Left colon (tissue), 2 donors: Measurements from ENCODE around the gene PRKN. TPM values are rescaled to one million over a fixed set of nuclear protein-coding genes. Genes with fewer than 3 reads are reported as not detected.

Source experiments
- ATAC-seq: fragments of 200-7000 bp; cut with Tn5 transposase; one replicate; pipeline ENCODE4 v1.9.1; 2020; ENCODE audit warnings: mild to moderate bottlenecking, moderate library complexity
- DNase-seq, 2 donors: peaks; one replicate each; pipeline ENCODE4 v3.0.0-alpha.2; 2020
- intact Hi-C, 2 donors: fragments of 100-400 bp; cut with DNase I in 1 of 2; cut with micrococcal nuclease in 1 of 2; formaldehyde crosslinking; loops; one replicate each; pipeline versions ENCODE4 v1.11.2 to v1.14.0; 2022; cut with DNase I, micrococcal nuclease
- total RNA-seq, 2 donors: library from RNA; stranded (reverse); fragmentation: NEBNext Ultra II Directional; extraction: Animal tissue kit (Norgen Biotek cat#: 25700); gene quantifications; one replicate each; pipeline ENCODE4 v1.2.1, GENCODE V29; 2021
- donor health status: DM: no; HTN: no; CAD: no.
- donor health status: DM: yes; HTN: yes; CAD: no.

The PRKN gene
- total RNA-seq, 2 donors from 2014 or later: 5.4 to 5.5 TPM

GRCh38 chr6:162373192-162373591 is 354.4 kb downstream of the PRKN start:
- ATAC-seq (no peak), DNase-seq (no peak)
- intact Hi-C loops: no loop called here

DNA sequence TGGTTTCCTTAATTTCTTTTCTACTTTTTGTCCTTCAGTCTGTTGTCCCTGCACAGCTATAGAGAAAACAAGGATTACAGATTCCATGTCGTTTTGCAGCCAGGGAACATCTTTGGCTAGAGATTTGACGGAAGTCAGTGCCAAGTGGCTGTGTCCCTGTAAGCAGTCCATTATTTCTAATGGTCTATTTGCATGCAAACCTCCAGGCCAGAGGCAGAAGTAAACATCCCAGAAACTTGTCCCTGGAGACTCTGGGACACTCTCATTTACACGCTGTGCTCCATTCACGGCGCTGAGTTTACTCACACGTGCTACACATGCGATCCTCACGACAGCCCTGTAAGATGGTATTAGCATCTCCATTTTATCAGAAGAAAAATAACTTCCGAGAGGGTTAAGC is 355.5 kb downstream of the PRKN start:
- ATAC-seq (no peak), DNase-seq (no peak)
- intact Hi-C loops: no loop called here

- ATAC-seq (no peak), DNase-seq (no peak)
- intact Hi-C loops: no loop called here
Observed at GRCh38 chr6:162371121-162371520, 356.4 kb downstream of the PRKN start.

DNA sequence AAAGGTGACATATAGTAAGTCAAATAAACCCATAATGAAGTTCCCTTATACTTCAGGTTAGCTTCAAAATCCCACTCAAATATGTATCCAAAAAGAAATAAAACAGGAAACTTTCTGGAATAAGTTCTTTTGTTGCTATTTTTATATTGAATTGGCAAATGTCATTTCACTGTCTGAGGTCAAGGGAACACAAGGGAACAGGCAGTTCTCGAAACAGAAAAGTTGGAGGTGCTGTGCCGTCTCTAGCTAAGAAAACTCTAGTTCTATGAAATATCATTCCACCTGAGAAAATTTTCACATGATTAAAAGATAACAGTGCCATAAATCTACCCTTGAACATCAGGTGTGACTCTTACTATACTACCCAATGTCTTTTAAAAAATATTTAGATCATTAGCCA is 358.5 kb downstream of the PRKN start:
- DNase-seq (no peak), ATAC-seq (no peak)
- intact Hi-C loops: no loop called here

- intact Hi-C loops: no loop called here
- ATAC-seq: no peak
- DNase-seq: no peak
Observed at GRCh38 chr6:162364488-162364887, 363.1 kb downstream of the PRKN start.

- intact Hi-C loops: no loop called here
- ATAC-seq: no peak
- no peak for DNase-seq
Observed at GRCh38 chr6:162363757-162364156, 363.8 kb downstream of the PRKN start.

GRCh38 chr6:162360901-162361567 is 366.5 kb downstream of the PRKN start:
- DNase-seq (no peak), ATAC-seq (no peak)
- intact Hi-C loops: no loop called here

DNA sequence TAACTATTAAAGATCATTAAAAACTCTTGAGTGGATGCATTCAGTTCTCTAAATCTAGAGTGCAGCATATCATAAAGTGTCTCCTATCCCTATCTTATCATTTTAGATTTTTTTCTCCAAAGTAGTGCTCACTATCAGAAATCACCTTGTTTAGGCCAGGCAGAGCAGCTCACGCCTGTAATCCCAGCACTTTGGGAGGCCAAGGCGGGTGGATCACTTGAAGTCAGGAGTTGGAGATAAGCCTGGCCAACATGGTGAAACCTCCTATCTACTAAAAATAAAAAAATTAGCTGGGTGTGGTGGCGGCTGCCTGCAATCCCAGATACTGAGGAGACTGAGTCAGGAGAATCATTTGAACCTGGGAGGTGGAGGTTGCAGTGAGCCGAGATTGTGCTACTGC is 368.9 kb downstream of the PRKN start:
- DNase-seq: no peak
- intact Hi-C loops: no loop called here
- no peak for ATAC-seq

GRCh38 chr6:162345051-162345511 is 382.5 kb downstream of the PRKN start:
- ATAC-seq (no peak), DNase-seq (no peak)
- intact Hi-C loops: no loop called here

DNA sequence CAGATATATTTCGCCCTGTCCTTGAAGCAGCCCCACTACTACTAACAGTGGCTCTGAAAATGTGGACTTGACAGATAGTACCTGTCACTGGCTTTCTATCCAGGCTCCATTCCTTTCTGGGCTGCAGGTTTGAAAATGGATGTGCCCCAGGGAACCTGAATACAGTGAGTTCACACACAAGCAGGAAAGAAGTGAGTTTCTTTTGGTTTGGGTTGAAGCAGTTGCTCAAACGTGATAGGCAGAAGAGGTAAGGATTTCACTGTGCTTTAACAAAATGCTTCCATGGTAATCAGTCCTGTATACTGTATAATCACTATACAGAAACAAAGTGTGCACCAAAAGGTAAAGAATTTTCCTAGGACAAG is 382.9 kb downstream of the PRKN start:
- DNase-seq: no peak
- intact Hi-C loops: no loop called here
- no peak for ATAC-seq

DNA sequence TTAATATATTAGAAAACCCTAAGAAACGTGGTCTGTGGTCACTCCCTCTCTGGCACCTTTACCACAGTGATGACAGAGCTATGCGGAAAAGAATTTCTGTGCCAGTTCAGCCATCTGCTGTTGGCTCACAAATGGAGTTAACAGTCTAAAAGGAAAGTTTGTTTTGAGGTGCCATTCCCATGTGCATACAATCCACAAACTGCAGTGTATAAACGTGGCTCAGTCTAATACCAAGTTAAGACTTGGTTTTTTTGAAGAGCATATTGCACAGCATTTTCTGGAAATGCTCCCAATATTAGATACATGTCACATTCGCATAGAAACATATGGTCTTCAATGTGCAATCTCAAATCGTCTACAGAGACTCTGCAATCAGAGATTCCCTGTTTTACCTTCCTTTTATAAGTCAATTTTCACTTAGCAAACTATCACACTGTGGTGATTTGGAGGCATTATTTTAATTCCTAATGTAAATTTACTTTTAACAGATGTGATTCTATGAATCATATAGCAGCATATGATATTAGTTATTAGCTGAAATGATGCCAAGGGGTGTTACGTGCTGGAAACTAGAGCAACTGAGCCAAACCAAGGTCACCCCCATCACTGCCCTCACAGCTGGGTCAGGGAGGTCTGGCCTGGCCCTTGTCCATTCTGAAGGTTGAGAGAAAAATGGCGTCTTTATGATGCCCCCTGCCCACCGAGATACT is 383.5 kb downstream of the PRKN start:
- no peak for ATAC-seq
- intact Hi-C loops: no loop called here

DNA sequence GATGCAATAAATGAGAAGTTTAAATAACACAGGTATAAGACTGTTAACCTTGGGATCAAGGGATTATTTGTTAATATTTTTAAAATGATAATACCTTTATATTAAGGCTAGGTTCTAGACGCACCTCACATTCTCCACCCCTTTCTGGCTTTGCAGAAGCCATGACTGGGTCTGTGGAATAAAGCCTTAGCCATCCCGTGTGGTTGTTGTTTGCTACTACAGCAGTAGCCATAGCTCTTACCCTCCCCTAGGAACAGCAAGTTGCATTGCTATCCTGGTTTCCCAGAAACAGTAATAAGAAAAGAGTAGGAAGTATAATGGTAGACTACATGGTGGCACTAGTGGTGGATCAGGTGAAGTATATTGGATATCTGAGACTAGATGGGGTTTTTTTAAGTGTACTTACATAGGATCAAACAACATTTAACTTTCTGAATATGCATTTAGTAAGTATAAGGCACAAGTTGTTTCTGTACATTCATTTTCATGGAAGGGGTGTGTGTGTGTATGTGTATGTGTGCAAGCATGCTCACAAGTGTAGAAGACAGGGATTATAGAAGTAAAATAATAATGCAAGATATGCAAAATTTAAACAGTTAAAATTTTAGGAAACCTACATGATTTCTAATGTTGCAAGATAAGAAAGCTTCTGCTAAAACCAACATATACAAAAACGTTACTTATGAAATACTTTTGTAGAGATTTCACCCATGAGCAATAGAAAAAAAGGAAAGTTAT is 384.2 kb downstream of the PRKN start:
- no peak for DNase-seq
- ATAC-seq: no peak
- intact Hi-C loops: no loop called here

More for the DNA sequence above, 383.5 kb downstream of the PRKN start:
- no peak for DNase-seq

- ATAC-seq: no peak
- intact Hi-C loops: no loop called here
- DNase-seq: no peak
Observed at GRCh38 chr6:162337412-162337811, 390.2 kb downstream of the PRKN start.

DNA sequence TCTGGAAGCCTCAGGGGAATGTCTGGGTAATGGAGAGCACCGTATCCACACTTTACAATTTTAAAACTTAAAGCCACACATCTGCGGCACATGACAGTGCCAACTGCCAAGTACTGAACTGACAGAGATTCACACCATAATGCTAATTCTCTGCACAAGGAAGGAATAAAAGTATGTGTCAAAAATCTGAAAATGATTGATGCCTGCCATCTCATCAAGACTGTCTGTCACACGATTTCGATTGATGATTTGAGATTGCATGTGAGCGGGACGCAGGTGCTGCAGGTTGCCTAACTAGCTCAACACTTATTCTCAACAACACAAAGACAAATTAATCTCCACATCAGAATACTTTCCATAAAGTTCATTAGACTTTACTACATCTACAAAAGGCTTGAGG is 391.2 kb downstream of the PRKN start:
- no peak for DNase-seq
- no peak for ATAC-seq
- intact Hi-C loops: no loop called here

DNA sequence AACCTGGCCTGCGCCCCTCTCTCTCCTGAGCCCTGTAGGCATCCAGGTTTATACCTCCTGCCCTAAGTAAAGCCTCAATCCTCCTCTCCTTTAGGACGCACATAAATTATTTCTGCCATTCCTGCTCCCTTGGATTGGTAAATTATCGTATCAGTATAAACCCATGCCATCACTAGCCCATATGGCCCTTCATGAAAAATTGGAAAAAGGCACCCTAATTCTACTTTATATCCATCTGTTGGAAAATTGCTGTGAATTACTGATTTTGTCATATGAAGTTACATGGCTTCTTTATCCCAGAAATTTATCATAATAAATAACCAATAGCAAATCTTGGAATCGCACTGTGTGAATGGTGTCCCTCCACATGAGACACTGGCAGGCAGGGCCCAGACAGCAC is 395.2 kb downstream of the PRKN start:
- ATAC-seq (no peak), DNase-seq (no peak)
- intact Hi-C loops: no loop called here

- ATAC-seq (no peak), DNase-seq (no peak)
- intact Hi-C loops: no loop called here
Observed at GRCh38 chr6:162331911-162332310, 395.7 kb downstream of the PRKN start.

DNA sequence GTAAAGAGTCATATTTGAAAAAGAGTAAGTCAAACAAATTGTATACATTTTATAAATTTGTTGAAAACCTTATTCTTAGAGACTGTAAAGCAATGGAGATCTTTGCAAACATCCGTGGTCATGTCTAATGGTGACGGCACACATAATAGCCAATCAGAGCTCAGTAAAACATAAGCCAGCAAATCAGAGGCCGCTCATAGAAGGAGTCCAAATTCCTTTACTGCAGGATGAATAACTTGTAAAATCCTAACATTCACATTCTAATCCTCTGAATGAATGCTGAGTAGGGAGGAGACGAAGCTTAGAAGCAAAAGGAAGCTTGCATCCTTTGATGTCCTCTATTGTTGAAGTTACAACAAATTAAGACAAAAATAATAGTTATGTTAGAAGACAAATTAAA is 401.7 kb downstream of the PRKN start:
- no peak for DNase-seq
- ATAC-seq: no peak
- intact Hi-C loops: no loop called here

DNA sequence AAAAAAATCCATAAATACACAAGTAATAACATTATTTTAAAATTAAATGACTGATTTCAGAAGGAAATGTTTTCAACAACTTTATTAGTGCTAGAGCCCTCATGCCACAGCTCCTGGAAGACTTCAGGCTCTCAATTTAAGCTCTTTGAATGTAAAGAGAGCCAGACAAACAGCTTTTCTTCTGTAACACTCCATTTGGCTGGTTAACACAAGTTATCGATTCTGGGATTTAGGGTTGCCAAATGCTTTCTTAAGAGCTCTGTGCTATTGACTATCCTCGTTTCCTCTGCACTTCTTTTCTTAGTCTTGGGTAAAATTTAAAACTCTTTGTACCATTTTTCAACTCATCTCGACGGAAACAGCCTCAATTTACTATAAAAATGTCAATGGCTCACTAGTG is 402.5 kb downstream of the PRKN start:
- no peak for ATAC-seq
- intact Hi-C loops: no loop called here
- no peak for DNase-seq

- DNase-seq (no peak), ATAC-seq (no peak)
- intact Hi-C loops: no loop called here
Observed at GRCh38 chr6:162315291-162315690, 412.3 kb downstream of the PRKN start.
